Measurements from ENCODE around the gene FOXN3. TPM values are rescaled to one million over a fixed set of nuclear protein-coding genes. Genes with fewer than 3 reads are reported as not detected.

The FOXN3 gene
- total RNA-seq, 4 donors from 2014 or later = 98.7 to 116 (median 103) TPM

- Histone ChIP-seq H3K27ac (no peak overlapping the region), H3K4me3 (no peak overlapping the region), H3K9me3 (no peaks in the 10 kb centered on the region), H3K36me3 (no peaks in the 10 kb centered on the region), H3K27me3 (no peaks in the 10 kb centered on the region), H3K4me1 (peaks cover 0 to 27% (median 9%) of the 10 kb centered on the region in 4 donors)
- 86 to 87% methylated on average over 5 of the region's 5 CpGs for WGBS, 2 donors
- no peak for DNase-seq (ENCODE audit: low spot score in 2 of 2)
- no peak for TF ChIP-seq EP300 (IDR thresholded peaks at IDR 0.05)
- TF ChIP-seq POLR2A (IDR thresholded peaks at IDR 0.05) = no peak
- TF ChIP-seq CTCF (IDR thresholded peaks at IDR 0.05) = no peak
Measured at GRCh38 chr14:89267656-89268055, 149.4 kb downstream of the FOXN3 start.

GRCh38 chr14:89267163-89267562 lies 149.9 kb downstream of the FOXN3 start:
- Histone ChIP-seq H3K36me3 (no peaks in the 10 kb centered on the region), H3K27ac (no peak overlapping the region), H3K9me3 (no peaks in the 10 kb centered on the region), H3K4me3 (no peak overlapping the region), H3K4me1 (peaks cover 0 to 27% (median 9%) of the 10 kb centered on the region in 4 donors), H3K27me3 (no peaks in the 10 kb centered on the region)
- 91 to 92% methylated on average over 7 of the region's 7 CpGs for WGBS, 2 donors
- DNase-seq (ENCODE audit: low spot score in 2 of 2) = no peak
- TF ChIP-seq POLR2A (IDR thresholded peaks at IDR 0.05) = no peak
- TF ChIP-seq CTCF (IDR thresholded peaks at IDR 0.05) = no peak
- TF ChIP-seq EP300 (IDR thresholded peaks at IDR 0.05) = no peak

GRCh38 chr14:89266754-89267153 lies 150.3 kb downstream of the FOXN3 start:
- no peak overlapping the region for H3K4me3 ChIP-seq
- H3K9me3 ChIP-seq = no peaks in the 10 kb centered on the region
- H3K27ac ChIP-seq = no peak overlapping the region
- H3K4me1 ChIP-seq = peaks cover 0 to 27% (median 9%) of the 10 kb centered on the region in 4 donors
- 92 to 96% methylated on average over 7 of the region's 7 CpGs for WGBS, 2 donors
- TF ChIP-seq EP300 (IDR thresholded peaks at IDR 0.05) = no peak
- TF ChIP-seq CTCF (IDR thresholded peaks at IDR 0.05) = no peak
- DNase-seq (ENCODE audit: low spot score in 2 of 2) = no peak
- H3K27me3 ChIP-seq = no peaks in the 10 kb centered on the region
- H3K36me3 ChIP-seq = no peaks in the 10 kb centered on the region

- H3K27me3 ChIP-seq = no peaks in the 10 kb centered on the region
Measured at GRCh38 chr14:89265234-89265633, 151.8 kb downstream of the FOXN3 start.

More at GRCh38 chr14:89265234-89265633, 151.8 kb downstream of the FOXN3 start:
- Histone ChIP-seq H3K9me3 (no peaks in the 10 kb centered on the region), H3K36me3 (no peaks in the 10 kb centered on the region), H3K27ac (no peak overlapping the region), H3K4me3 (no peak overlapping the region), H3K4me1 (peaks cover 0 to 24% (median 7%) of the 10 kb centered on the region in 4 donors)
- no peak for TF ChIP-seq EP300 (IDR thresholded peaks at IDR 0.05)
- TF ChIP-seq CTCF (IDR thresholded peaks at IDR 0.05) = no peak
- no peak for TF ChIP-seq POLR2A (IDR thresholded peaks at IDR 0.05)
- DNase-seq (ENCODE audit: low spot score in 2 of 2) = no peak
- 74 to 78% methylated on average over 4 of the region's 4 CpGs for WGBS, 2 donors
